KMS-11 (cell line): Measurements from ENCODE around the gene TSEN54.

ENCODE experiments used
- H2AFZ ChIP-seq: fragments of 200-600 bp; sonication (generic); 2 replicates; pipeline ENCODE4 v1.6.1; 2016; ENCODE audit warnings: antibody characterized with exemption, mixed run types, low read depth
- H3K27ac ChIP-seq: fragments of 200-600 bp; sonication (generic); 2 replicates; pipeline ENCODE4 v1.6.1; 2016; ENCODE audit warnings: mild to moderate bottlenecking, mixed run types
- H3K27me3 ChIP-seq: fragments of 200-600 bp; sonication (generic); 2 replicates; pipeline ENCODE4 v1.6.1; 2017; ENCODE audit warnings: mild to moderate bottlenecking, low read depth, mixed run types, moderate library complexity; ENCODE audit not compliant: insufficient read depth
- H3K36me3 ChIP-seq: fragments of 200-600 bp; sonication (generic); 2 replicates; pipeline ENCODE4 v1.6.1; 2017; ENCODE audit warnings: mild to moderate bottlenecking, mixed run types; ENCODE audit not compliant: insufficient read depth
- H3K4me1 ChIP-seq: fragments of 200-600 bp; sonication (generic); 2 replicates; pipeline ENCODE4 v1.6.1; 2016; ENCODE audit warnings: mild to moderate bottlenecking, low read depth, mixed run types; ENCODE audit not compliant: poor library complexity, severe bottlenecking
- H3K4me2 ChIP-seq: fragments of 200-600 bp; sonication (generic); 2 replicates; pipeline ENCODE4 v1.7.0; 2016; ENCODE audit warnings: mild to moderate bottlenecking, mixed run types
- H3K4me3 ChIP-seq: fragments of 200-600 bp; sonication (generic); IDR thresholded peaks from 2 replicates; pipeline ENCODE4 v1.6.1; 2017; ENCODE audit warnings: low read depth, low read length, mixed read lengths; ENCODE audit not compliant: insufficient read depth
- H3K79me2 ChIP-seq: fragments of 200-600 bp; sonication (generic); 2 replicates; pipeline ENCODE4 v1.6.1; 2016; ENCODE audit warnings: low read depth, mixed run types; ENCODE audit not compliant: insufficient read depth
- H3K9ac ChIP-seq: fragments of 200-600 bp; sonication (generic); 2 replicates; pipeline ENCODE4 v1.6.1; 2016; ENCODE audit warnings: mild to moderate bottlenecking, mixed run types
- H4K20me1 ChIP-seq: fragments of 200-600 bp; sonication (generic); 2 replicates; pipeline ENCODE4 v1.6.1; 2016; ENCODE audit warnings: mild to moderate bottlenecking, mixed run types; ENCODE audit not compliant: insufficient read depth
- CTCF ChIP-seq: fragments of 200-600 bp; sonication (generic); conservative IDR thresholded peaks from 2 replicates; pipeline ENCODE4 v1.6.1; 2017; ENCODE audit warnings: low read depth, mild to moderate bottlenecking, antibody characterized with exemption, low read length, moderate library complexity, mixed read lengths

The TSEN54 gene

GRCh38 chr17:75506134-75506533 is 10.2 kb upstream of the TSEN54 start:
- no peak overlapping the region for H3K4me2 ChIP-seq
- H3K4me3 ChIP-seq, result no peak overlapping the region
- H3K36me3 ChIP-seq, result no peaks in the 10 kb centered on the region
- no peaks in the 10 kb centered on the region for H3K4me1 ChIP-seq
- no peaks in the 10 kb centered on the region for H3K27me3 ChIP-seq
- H3K79me2 ChIP-seq, result no peaks in the 10 kb centered on the region
- no peak overlapping the region for H3K27ac ChIP-seq
- H2AFZ ChIP-seq, result no peak overlapping the region
- H3K9ac ChIP-seq, result no peak overlapping the region
- TF ChIP-seq CTCF, result no peak
- H4K20me1 ChIP-seq, result no peaks in the 10 kb centered on the region

GRCh38 chr17:75506888-75507287 is 9.4 kb upstream of the TSEN54 start:
- Histone ChIP-seq H3K27me3 (no peaks in the 10 kb centered on the region), H4K20me1 (no peaks in the 10 kb centered on the region), H3K27ac (no peak overlapping the region), H3K9ac (no peak overlapping the region), H3K4me2 (no peak overlapping the region), H3K36me3 (no peaks in the 10 kb centered on the region), H3K4me1 (no peaks in the 10 kb centered on the region), H3K4me3 (no peak overlapping the region), H2AFZ (no peak overlapping the region), H3K79me2 (no peaks in the 10 kb centered on the region)
- TF ChIP-seq CTCF, result no peak

- Histone ChIP-seq H4K20me1 (no peaks in the 10 kb centered on the region), H3K9ac (no peak overlapping the region), H3K79me2 (no peaks in the 10 kb centered on the region), H3K27me3 (no peaks in the 10 kb centered on the region), H3K36me3 (no peaks in the 10 kb centered on the region), H3K4me2 (no peak overlapping the region), H2AFZ (no peak overlapping the region), H3K27ac (no peak overlapping the region), H3K4me1 (no peaks in the 10 kb centered on the region), H3K4me3 (no peak overlapping the region)
- no peak for TF ChIP-seq CTCF
Observed at GRCh38 chr17:75507733-75508719, 8.3 kb upstream of the TSEN54 start.

- Histone ChIP-seq H4K20me1 (no peaks in the 10 kb centered on the region), H3K27ac (no peak overlapping the region), H3K4me2 (no peak overlapping the region), H3K79me2 (no peaks in the 10 kb centered on the region), H3K27me3 (no peaks in the 10 kb centered on the region), H2AFZ (no peak overlapping the region), H3K4me1 (no peaks in the 10 kb centered on the region), H3K9ac (no peak overlapping the region), H3K4me3 (no peak overlapping the region), H3K36me3 (no peaks in the 10 kb centered on the region)
- TF ChIP-seq CTCF, result no peak
Observed at GRCh38 chr17:75508931-75509361, 7.4 kb upstream of the TSEN54 start.
